Measurements from ENCODE around the gene VWA2. TPM values are rescaled to one million over a fixed set of nuclear protein-coding genes. Genes with fewer than 3 reads are reported as not detected.

VWA2 gene
- total RNA-seq, 1 donor from 2014 or later = 1.2 TPM

DNA sequence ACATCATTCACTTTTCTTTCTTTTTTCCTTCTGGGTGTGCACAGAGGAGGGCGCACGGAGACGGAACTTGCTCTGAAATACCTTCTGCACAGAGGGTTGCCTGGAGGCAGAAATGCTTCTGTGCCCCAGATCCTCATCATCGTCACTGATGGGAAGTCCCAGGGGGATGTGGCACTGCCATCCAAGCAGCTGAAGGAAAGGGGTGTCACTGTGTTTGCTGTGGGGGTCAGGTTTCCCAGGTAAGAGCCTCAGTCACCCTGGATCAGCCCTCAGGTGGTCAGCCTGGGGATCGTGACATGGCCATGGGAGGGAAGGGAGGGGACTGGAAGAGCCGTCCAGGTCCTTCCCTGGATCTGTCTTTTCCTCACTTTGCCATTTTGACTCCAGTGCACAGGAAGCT is 33.6 kb downstream of the VWA2 start:
- H3K4me3 ChIP-seq (ENCODE audit: low read depth, low read length) = no peak overlapping the region
- DNase-seq (ENCODE audit: low read depth) = no peak
- TF ChIP-seq, protein P1, sequence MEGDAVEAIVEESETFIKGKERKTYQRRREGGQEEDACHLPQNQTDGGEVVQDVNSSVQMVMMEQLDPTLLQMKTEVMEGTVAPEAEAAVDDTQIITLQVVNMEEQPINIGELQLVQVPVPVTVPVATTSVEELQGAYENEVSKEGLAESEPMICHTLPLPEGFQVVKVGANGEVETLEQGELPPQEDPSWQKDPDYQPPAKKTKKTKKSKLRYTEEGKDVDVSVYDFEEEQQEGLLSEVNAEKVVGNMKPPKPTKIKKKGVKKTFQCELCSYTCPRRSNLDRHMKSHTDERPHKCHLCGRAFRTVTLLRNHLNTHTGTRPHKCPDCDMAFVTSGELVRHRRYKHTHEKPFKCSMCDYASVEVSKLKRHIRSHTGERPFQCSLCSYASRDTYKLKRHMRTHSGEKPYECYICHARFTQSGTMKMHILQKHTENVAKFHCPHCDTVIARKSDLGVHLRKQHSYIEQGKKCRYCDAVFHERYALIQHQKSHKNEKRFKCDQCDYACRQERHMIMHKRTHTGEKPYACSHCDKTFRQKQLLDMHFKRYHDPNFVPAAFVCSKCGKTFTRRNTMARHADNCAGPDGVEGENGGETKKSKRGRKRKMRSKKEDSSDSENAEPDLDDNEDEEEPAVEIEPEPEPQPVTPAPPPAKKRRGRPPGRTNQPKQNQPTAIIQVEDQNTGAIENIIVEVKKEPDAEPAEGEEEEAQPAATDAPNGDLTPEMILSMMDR (conservative IDR thresholded peaks at IDR 0.05; ENCODE audit: low read depth, low read length) = no peak

DNA sequence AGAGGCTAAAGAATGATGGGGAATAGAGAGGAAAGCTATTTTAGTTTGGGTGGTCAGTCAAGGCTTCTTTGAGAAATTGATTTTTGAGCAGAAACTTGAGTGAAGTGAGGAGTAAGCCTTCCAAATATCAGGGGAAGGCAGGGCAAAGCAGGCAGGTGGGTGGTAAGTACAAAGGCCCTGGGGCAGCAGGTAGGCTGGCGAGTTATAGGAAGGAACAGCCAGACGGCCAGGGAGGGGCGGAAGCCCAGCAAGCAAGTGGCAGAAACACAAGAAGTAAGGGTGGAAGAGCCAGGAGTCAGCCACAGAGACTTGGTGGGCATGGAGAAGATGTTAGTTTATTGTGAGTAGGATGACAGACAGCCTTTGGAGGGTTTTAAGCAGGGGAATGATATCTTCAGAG is 34.9 kb downstream of the VWA2 start:
- TF ChIP-seq, protein P1 (conservative IDR thresholded peaks at IDR 0.05; ENCODE audit: low read depth, low read length) = no peak
- no peak for DNase-seq (ENCODE audit: low read depth)

DNA sequence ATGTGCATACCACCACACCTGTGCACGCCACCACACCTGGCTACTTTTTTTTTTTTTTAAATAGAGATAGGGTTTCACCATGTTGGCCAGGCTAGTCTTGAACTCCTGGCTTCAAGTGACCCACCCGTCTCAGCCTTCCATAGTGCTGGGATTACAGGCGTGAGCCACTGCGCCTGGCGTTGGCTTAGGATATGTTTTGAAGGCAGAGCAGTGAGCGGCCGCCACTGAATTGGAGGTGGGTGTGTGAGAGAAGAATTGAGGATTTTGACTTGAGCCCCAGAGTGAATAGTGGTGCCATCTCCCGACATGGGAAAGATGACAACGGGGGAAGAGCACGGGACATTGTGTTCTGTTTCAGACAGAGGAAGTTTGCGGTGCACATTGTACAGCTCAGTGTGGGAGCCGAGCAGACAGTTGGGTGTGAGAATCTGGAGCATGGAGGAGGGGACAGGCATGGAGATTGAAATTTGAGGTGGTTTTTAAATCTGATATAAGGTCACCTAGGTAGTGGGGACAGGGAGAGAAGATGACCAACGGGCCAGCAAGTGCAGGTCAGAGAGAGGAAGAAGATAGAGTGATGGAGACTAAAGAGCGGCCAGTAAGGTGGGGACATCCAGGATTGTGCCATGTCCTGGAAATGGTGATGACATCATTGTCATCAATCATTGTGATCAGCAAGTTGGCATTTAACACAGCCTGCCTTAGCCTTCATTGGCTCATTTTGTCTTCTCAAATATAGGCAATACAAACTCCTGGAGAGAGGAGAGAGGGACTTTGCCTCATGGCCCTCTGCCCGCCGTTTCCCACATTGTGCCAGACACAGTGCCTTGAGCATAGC is 35.8 kb downstream of the VWA2 start:
- TF ChIP-seq, protein P1 (conservative IDR thresholded peaks at IDR 0.05; ENCODE audit: low read depth, low read length) = no peak
- no peak overlapping the region for H3K4me3 ChIP-seq (ENCODE audit: low read depth, low read length)
- DNase-seq (ENCODE audit: low read depth) = no peak

More for the DNA sequence above, 34.9 kb downstream of the VWA2 start:
- no peak overlapping the region for H3K4me3 ChIP-seq (ENCODE audit: low read depth, low read length)

DNA sequence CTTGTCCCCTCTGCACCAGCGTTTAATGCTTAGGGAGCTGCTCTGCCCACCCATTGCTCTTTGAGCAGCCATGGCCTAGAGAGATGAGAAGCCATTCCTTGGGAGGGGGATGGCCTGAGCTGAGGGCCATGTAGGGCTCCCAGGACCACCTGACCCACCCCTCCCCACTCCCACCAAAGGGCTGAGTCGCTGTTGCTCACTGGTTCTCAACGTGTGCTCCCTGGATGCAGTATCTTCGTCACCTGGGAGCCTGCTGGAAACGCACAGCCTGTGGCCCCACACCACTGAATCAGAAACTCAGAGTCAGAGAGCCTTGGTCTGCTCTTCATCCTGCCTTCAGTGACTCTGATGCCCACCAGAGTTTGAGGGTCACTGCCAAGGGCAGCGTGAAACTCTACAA is 37.0 kb downstream of the VWA2 start:
- H3K4me3 ChIP-seq (ENCODE audit: low read depth, low read length) = no peak overlapping the region
- TF ChIP-seq, protein P1 (conservative IDR thresholded peaks at IDR 0.05; ENCODE audit: low read depth, low read length) = no peak
- no peak for DNase-seq (ENCODE audit: low read depth)

DNA sequence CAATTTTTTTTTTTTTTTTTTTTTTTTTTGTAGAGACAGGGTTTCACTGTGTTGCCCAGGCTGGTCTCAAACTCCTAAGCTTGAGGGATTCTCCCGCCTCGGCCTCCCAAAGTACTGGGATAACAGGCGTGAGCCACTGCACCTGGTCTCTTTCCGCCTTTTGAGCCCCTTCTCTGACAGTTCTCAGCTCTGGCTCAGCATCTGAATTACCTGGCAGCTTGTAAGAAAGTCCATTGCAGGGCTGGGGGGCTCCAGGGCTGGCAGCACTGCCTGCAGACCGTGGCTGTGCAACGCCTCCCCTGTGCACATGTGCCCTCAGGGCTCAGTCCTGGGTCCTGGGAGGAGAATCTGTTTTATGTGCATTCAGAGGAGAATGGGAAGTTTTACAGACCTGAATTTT is 37.6 kb downstream of the VWA2 start:
- DNase-seq (ENCODE audit: low read depth) = no peak
- TF ChIP-seq, protein P1 (conservative IDR thresholded peaks at IDR 0.05; ENCODE audit: low read depth, low read length) = no peak
- no peak overlapping the region for H3K4me3 ChIP-seq (ENCODE audit: low read depth, low read length)

DNA sequence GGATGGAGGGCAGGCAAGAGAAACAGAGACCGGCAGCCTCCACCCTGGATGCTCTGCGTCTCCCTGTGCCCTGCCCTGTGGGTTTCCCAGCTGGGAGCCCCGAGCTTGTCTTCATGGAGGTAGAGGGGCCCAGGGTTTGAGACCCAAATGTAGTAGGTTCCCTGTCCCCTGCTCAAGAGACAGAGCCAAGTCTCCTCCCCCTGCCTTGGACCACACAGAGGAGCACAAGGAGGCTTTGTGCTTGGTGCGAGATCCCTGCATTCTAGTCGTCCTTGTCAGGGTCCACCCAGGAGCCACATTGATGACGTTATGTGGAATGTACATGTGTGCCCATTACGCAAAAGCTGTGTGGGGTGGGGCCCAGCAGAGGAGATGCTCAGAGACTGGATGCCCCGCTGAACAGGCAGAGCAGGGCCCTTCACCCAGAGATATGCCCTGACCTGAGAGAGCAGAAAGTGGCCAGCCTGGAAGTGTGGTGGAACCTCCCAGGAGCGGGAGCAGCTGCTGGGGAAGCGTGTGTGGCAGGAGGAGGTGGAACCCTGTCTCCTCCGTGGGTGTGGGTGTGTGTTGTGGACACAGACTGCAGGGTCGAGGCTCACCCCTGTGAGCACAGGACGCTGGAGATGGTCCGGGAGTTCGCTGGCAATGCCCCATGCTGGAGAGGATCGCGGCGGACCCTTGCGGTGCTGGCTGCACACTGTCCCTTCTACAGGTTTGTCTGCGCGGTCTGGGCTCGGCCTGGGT is 39.3 kb downstream of the VWA2 start:
- no peak overlapping the region for H3K4me3 ChIP-seq (ENCODE audit: low read depth, low read length)
- TF ChIP-seq, protein P1 (conservative IDR thresholded peaks at IDR 0.05; ENCODE audit: low read depth, low read length) = no peak
- DNase-seq (ENCODE audit: low read depth) = no peak

Data from epithelial cell of proximal tubule (primary cell).